GM12878 (cell line): ENCODE data around the gene VWA7. TPM values are rescaled to one million over a fixed set of nuclear protein-coding genes. Genes with fewer than 3 reads are reported as not detected.

Experiments used
- ATAC-seq: fragments of 200-7000 bp; cut with Tn5 transposase; 3 replicates; pipeline ENCODE4 v1.9.1; 2020; ENCODE audit warnings: mild to moderate bottlenecking, moderate library complexity
- BruUV-seq: library from RNA; stranded (reverse); fragments of 400-500 nt; replicated peaks from 2 replicates; lab custom pipeline; 2021; lab: Mats Ljungman, UMichigan
- CTCF ChIA-PET: fragments of 300-600 bp; sonication (Branson Sonifier 250); formaldehyde crosslinking; extraction: SDS; loops from one replicate; lab custom pipeline; 2021; ENCODE audit warnings: inconsistent platforms; lab: Yijun Ruan, JAX
- POLR2A ChIA-PET: fragments of 350-600 bp; formaldehyde crosslinking; extraction: SDS; loops from one replicate; lab custom pipeline; 2021; ENCODE audit warnings: inconsistent platforms; lab: Charles Lee
- RAD21 ChIA-PET: fragments of 300-600 bp; sonication (Branson Sonifier 250); formaldehyde crosslinking; loops from one replicate; lab custom pipeline; 2023; ENCODE audit warnings: antibody characterized with exemption; ENCODE audit not compliant: unreplicated experiment; lab: Charles Lee
- SMC1A ChIA-PET: fragments of 300-600 bp; sonication (Branson Sonifier 250); formaldehyde crosslinking; loops from one replicate; lab custom pipeline; 2023; ENCODE audit not compliant: unreplicated experiment, uncharacterized antibody; lab: Charles Lee
- DNase-seq: peaks from one replicate; pipeline ENCODE4 v3.0.0-alpha.2; 2011; ENCODE audit warnings: low read depth, low spot score
- FAIRE-seq: peaks from 3 replicates; lab custom pipeline; 2011; peaks lifted over from hg19 to GRCh38; lab: Jason Lieb, UNC
- H2AFZ ChIP-seq: 2 replicates; pipeline ENCODE4 v1.6.0; 2011; ENCODE audit warnings: low read depth, low read length, control low read depth; ENCODE audit not compliant: control insufficient read depth
- H3K27ac ChIP-seq: 2 replicates; pipeline ENCODE4 v1.5.1; 2011; ENCODE audit warnings: control low read depth; ENCODE audit not compliant: control insufficient read depth, insufficient read depth
- H3K27me3 ChIP-seq, 2 experiments: replicated peaks in 1 of 2; 2 replicates each; pipeline versions ENCODE4 v1.6.0 to v1.6.1; 2011; ENCODE audit warnings: low read length in 1 of 2; ENCODE audit not compliant: control insufficient read depth in 2 of 2, insufficient read depth in 2 of 2
- H3K36me3 ChIP-seq, 2 experiments: 2 replicates each; pipeline ENCODE4 v1.5.1; 2011; ENCODE audit warnings: low read length in 1 of 2; ENCODE audit not compliant: control insufficient read depth in 2 of 2, insufficient read depth in 2 of 2
- H3K4me1 ChIP-seq: 2 replicates; pipeline ENCODE4 v1.6.1; 2011; ENCODE audit warnings: mild to moderate bottlenecking, low read length, moderate library complexity, mixed read lengths; ENCODE audit not compliant: control insufficient read depth, insufficient read depth
- H3K4me2 ChIP-seq: 2 replicates; pipeline ENCODE4 v1.6.0; 2011; ENCODE audit warnings: control low read depth; ENCODE audit not compliant: control insufficient read depth, insufficient read depth
- H3K4me3 ChIP-seq: fragments of 200-600 bp; sonication (generic); 2 replicates; pipeline ENCODE4 v1.5.1; 2016
- H3K79me2 ChIP-seq: 2 replicates; pipeline ENCODE4 v1.6.0; 2011; ENCODE audit warnings: low read length; ENCODE audit not compliant: control insufficient read depth, insufficient read depth
- H3K9ac ChIP-seq: 2 replicates; pipeline ENCODE4 v1.8.0; 2011; ENCODE audit warnings: low read length, control low read depth, mixed read lengths; ENCODE audit not compliant: control insufficient read depth, insufficient read depth
- H3K9me3 ChIP-seq: replicated peaks from 3 replicates; pipeline ENCODE4 v1.5.1; 2011; ENCODE audit warnings: mild to moderate bottlenecking, low read length; ENCODE audit not compliant: control insufficient read depth, insufficient read depth
- H4K20me1 ChIP-seq: 2 replicates; pipeline ENCODE4 v1.6.0; 2011; ENCODE audit not compliant: control insufficient read depth, insufficient read depth
- BCL11A ChIP-seq: IDR thresholded peaks from 2 replicates; pipeline ENCODE4 v1.6.1; 2011; ENCODE audit warnings: low read depth, low read length
- CBX3 ChIP-seq: fragments of 200-600 bp; sonication (generic); IDR thresholded peaks from 2 replicates; pipeline ENCODE4 v1.6.1; 2016; ENCODE audit warnings: low read depth, borderline replicate concordance
- ELK1 ChIP-seq: IDR thresholded peaks from 2 replicates; pipeline ENCODE4 v1.6.1; 2012; ENCODE audit warnings: low read depth, low read length, improper control_type of control experiment
- MAX ChIP-seq: IDR thresholded peaks from 2 replicates; pipeline ENCODE4 v1.6.1; 2012; ENCODE audit warnings: low read depth, low read length, improper control_type of control experiment
- MXI1 ChIP-seq: fragments of 150-350 bp; IDR thresholded peaks from 2 replicates; pipeline ENCODE4 v1.6.1; 2011; ENCODE audit warnings: low read depth, mild to moderate bottlenecking, inconsistent platforms, low read length, improper control_type of control experiment
- MYB ChIP-seq: fragments of 150-350 bp; IDR thresholded peaks from 2 replicates; pipeline ENCODE4 v1.6.1; 2014; ENCODE audit warnings: mild to moderate bottlenecking, low read depth, low read length, borderline replicate concordance
- NFYB ChIP-seq: IDR thresholded peaks from 2 replicates; pipeline ENCODE4 v1.6.1; 2011; ENCODE audit warnings: low read depth, mild to moderate bottlenecking, low read length, improper control_type of control experiment, moderate library complexity; ENCODE audit not compliant: insufficient read depth
- NRF1 ChIP-seq: conservative IDR thresholded peaks from 2 replicates; pipeline ENCODE4 v1.6.1; 2011; ENCODE audit warnings: mild to moderate bottlenecking, low read depth, low read length, improper control_type of control experiment
- PBX3 ChIP-seq: IDR thresholded peaks from 2 replicates; pipeline ENCODE4 v1.6.1; 2011; ENCODE audit warnings: mild to moderate bottlenecking, low read depth, low read length, moderate library complexity; ENCODE audit not compliant: insufficient replicate concordance
- SUZ12 ChIP-seq: fragments of 200-600 bp; sonication (generic); IDR thresholded peaks from one replicate; pipeline ENCODE4 v1.6.1; 2018; ENCODE audit warnings: antibody characterized with exemption, mild to moderate bottlenecking; ENCODE audit not compliant: unreplicated experiment
- TAF1 ChIP-seq: IDR thresholded peaks from 2 replicates; pipeline ENCODE4 v1.6.1; 2011; ENCODE audit warnings: mild to moderate bottlenecking, low read depth, low read length, borderline replicate concordance
- ZBED1 ChIP-seq: IDR thresholded peaks from 2 replicates; pipeline ENCODE4 v1.6.1; 2016; ENCODE audit warnings: borderline replicate concordance
- WGBS: methylation state at CpG from one replicate; pipeline ENCODE4 v1.1.6; 2016; ENCODE audit warnings: low lambda C conversion rate; ENCODE audit not compliant: insufficient replicate concordance, insufficient coverage; ENCODE audit errors: missing lambda C conversion rate; 5-methylcytosine and 5-hydroxymethylcytosine counted together
- in situ Hi-C: fragments of 300-500 bp; cut with MboI; formaldehyde crosslinking; loops from 9 replicates; pipeline ENCODE4 v1.14.3; 2018; ENCODE audit warnings: mixed read lengths
- intact Hi-C: fragments of 100-400 bp; cut with micrococcal nuclease; formaldehyde crosslinking; loops from one replicate; pipeline ENCODE4 v1.14.2; 2022; ENCODE audit not compliant: unreplicated experiment
- polyA plus RNA-seq, 11 experiments: library from polyadenylated mRNA; depleted of rRNA in 4 of 11; unstranded in 6 of 11; stranded (reverse) in 5 of 11; fragments of >200 nt; fragmentation: Nextera tagmentation in 4 of 11; fragmentation: Illumina TruSeq in 1 of 11; extraction: Ambion mirVana in 4 of 11; extraction: Trizol in 1 of 11; gene quantifications; 1 replicate in 1 of 11; 2 replicates in 10 of 11; pipeline versions ENCODE4 v1.2.1 to v1.2.3, GENCODE V29; 2011 to 2016; ENCODE audit warnings: inconsistent platforms in 2 of 11, missing spikeins in 2 of 11, low read depth in 1 of 11
- total RNA-seq, 4 experiments: library from RNA; depleted of rRNA in 3 of 4; stranded (reverse); fragments of >200 nt in 3 of 4; fragmentation: Illumina TruSeq in 1 of 4; extraction: Trizol in 1 of 4; gene quantifications; 2 replicates each; pipeline versions ENCODE4 v1.2.1 to v1.2.3, GENCODE V29; 2013 to 2021

Gene VWA7
- total and polyA plus RNA-seq, 10 of the 15 experiments (the other 5 are each of a cell fraction or from before 2014, with no cell fraction given), result 0.11 to 3.1 (median 1.2) TPM; not detected in 1

GRCh38 chr6:31785475-31785874, 8.3 kb upstream of the VWA7 start:
- RAD21 ChIA-PET, result interaction anchor here (1.1 to 1.2 kb wide), 2 partner anchors 27 to 56 kb away, joined by 3 to 4 read pairs; no protein-coding TSS in a partner anchor
- Histone ChIP-seq H3K27ac (no peak overlapping the region), H3K9me3 (no peaks in the 10 kb centered on the region), H2AFZ (no peak overlapping the region), H4K20me1 (no peaks in the 10 kb centered on the region), H3K36me3 (peaks cover 6 to 31% of the 10 kb centered on the region in 2 experiments; a peak in 3 of 4 replicates), H3K4me2 (no peak overlapping the region), H3K27me3 (no peaks in the 10 kb centered on the region), H3K79me2 (no peaks in the 10 kb centered on the region; the same call in 1 of the 2 replicates), H3K4me1 (peaks cover 8% of the 10 kb centered on the region), H3K9ac (no peak overlapping the region), H3K4me3 (no peak overlapping the region)
- SMC1A ChIA-PET, result interaction anchor here (1.1 to 1.7 kb wide), 3 partner anchors 8 to 44 kb away, joined by 3 to 5 read pairs (median 4); partner anchors contain the start of gene VWA7
- no peak for FAIRE-seq
- TF ChIP-seq NRF1 (no peak), TAF1 (no peak)
- no peak for ATAC-seq
- POLR2A ChIA-PET, result interaction anchor here (1.5 to 1.9 kb wide), 2 partner anchors 12 to 21 kb away, joined by 5 read pairs; partner anchors contain the start of gene LSM2
- no TSS peak for BruUV-seq
- intact Hi-C loops, result no loop called here
- CTCF ChIA-PET, result interaction anchor here (1.2 to 2.3 kb wide), 3 partner anchors 16 to 56 kb away, joined by 3 to 10 read pairs (median 3); partner anchors contain the start of genes DDAH2 and LSM2
- in situ Hi-C loops, result no loop called here
- WGBS, result over 99% methylated on average over 11 of the region's 11 CpGs
- DNase-seq, result no peak

- no peak for ATAC-seq
- ChIA-PET CTCF (interaction anchor here (1.4 kb wide), 1 partner anchor 8 kb away, joined by 3 read pairs; no protein-coding TSS in a partner anchor), POLR2A (interaction anchor here (0.7 to 0.9 kb wide), 2 partner anchors 44 to 220 kb away, joined by 3 to 4 read pairs; partner anchors contain the start of gene MSH5), SMC1A (no interaction called here), RAD21 (interaction anchor here (1.1 to 1.2 kb wide), 2 partner anchors 28 to 55 kb away, joined by 3 to 4 read pairs; no protein-coding TSS in a partner anchor)
- in situ Hi-C loops, result no loop called here
- no peaks in the 10 kb centered on the region; the same call in 1 of the 2 replicates for H3K79me2 ChIP-seq
- no peak for DNase-seq
- WGBS, result 98% methylated on average over 15 of the region's 15 CpGs
- no peak overlapping the region for H3K4me3 ChIP-seq
- no peaks in the 10 kb centered on the region for H4K20me1 ChIP-seq
- H3K4me1 ChIP-seq, result peaks cover under 1% of the 10 kb centered on the region
- no peak overlapping the region for H3K4me2 ChIP-seq
- H3K27me3 ChIP-seq, result no peaks in the 10 kb centered on the region
- H3K9me3 ChIP-seq, result no peaks in the 10 kb centered on the region
- no TSS peak for BruUV-seq
- no peak for FAIRE-seq
- no peak overlapping the region for H2AFZ ChIP-seq
- H3K27ac ChIP-seq, result no peak overlapping the region
- peaks cover 6 to 39% of the 10 kb centered on the region in 2 experiments; a peak in 3 of 4 replicates for H3K36me3 ChIP-seq
- intact Hi-C loops, result no loop called here
- no peak overlapping the region for H3K9ac ChIP-seq
- TF ChIP-seq SUZ12, result no peak
- no peak for TF ChIP-seq PBX3
- no peak for TF ChIP-seq MXI1
- no peak for TF ChIP-seq ELK1
- TF ChIP-seq NFYB, result no peak
- TF ChIP-seq NRF1, result no peak
- TF ChIP-seq CBX3, result no peak
- TF ChIP-seq ZBED1, result no peak
- no peak for TF ChIP-seq MYB
- no peak for TF ChIP-seq BCL11A
- no peak for TF ChIP-seq MAX
Measured at GRCh38 chr6:31784098-31784925, 7.2 kb upstream of the VWA7 start.
